HG03571 (cell line): ENCODE data around the gene RNASEH1.
"Not testable (repeated sequence)": the region's sequence is repeated elsewhere in the genome, so short reads cannot be mapped to it uniquely, and the experiment has no call there.

Experiments used
- ATAC-seq: cut with Tn5 transposase; IDR thresholded peaks from one replicate; pipeline ENCODE4 v1.9.1; 2021; ENCODE audit not compliant: unreplicated experiment

The RNASEH1 gene

DNA sequence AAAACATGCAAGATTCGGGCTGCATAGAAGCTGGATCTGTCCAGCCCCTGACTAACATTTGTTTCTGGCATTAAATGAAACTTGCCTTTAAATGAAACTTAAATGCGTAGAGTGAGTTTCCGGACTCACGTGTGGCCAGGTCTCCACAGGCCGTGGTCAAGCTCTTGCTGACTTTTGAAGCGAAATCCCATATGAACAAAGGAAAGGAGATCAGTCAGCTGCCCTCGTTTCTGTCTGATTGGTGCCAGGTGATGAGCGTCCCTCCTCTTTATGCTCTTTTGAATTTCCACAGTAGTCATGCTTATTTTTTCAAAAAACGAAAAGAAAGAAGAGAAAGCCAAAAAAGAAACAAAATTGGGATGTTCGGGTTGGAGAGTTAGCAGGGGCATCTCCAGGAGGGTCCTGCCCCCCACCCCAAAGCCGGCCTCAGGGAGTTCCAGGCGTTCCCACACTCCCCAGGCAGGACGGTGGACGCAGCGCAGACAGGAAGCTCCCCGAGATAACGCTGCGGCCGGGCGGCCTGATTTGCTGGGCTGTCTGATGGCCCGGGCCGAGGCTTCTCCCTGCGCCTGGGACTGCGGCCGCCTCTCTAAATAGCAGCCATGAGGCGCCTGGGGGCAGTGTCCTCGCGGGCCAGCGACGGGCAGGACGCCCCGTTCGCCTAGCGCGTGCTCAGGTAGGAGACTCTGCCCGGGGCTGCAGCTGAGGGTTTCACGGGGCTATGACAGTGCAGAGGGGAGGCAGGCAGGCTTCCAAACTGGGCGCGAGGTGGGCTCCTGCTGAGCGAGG lies 36.6 kb upstream of the RNASEH1 start, which contains the start of gene COLEC11:
Gene COLEC11, plus strand, starts transcription at position 620 of the 789 bp plus-strand sequence. CDS start 9,229 bp downstream, outside the sequence.
- no peak for ATAC-seq

DNA sequence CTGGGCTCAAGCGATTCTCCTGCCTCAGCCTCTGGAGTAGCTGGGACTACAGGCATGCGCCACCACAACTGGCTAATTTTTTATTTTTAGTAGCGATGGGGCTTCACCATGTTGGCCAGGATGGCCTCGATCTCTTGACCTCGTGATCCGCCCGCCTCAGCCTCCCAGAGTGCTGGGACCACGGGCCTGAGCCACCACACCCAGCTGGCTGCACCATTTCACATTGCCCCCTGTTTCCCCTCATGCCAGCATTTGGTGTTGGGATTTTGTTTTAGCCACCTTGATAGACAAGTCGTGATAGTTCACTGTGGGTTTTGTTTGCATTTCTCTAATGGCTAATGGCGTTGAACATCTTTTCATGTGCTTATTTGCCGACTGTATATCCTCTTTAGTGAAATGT lies 31.0 kb upstream of the RNASEH1 start:
- no peak for ATAC-seq

GRCh38 chr2:3588084-3588483 lies 30.0 kb upstream of the RNASEH1 start:
- ATAC-seq, result no peak

DNA sequence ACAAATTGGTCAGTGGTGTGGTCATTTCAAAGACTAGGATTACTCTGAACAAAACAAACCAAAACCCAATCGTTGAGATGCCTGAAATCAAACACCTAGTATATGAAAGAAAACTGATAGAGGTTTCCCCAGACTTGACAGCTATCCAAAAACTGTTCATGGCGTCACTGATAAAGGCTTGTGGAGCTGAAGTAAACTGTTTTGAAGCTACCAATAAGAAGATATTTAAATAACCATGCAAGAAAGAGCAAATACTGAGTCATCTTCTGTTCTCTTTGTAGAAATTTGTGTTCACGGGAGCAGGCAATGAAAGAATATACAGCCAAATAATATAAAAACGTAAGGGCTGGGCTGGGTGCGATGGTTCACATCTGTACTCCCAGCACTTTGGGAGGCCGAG lies 29.3 kb upstream of the RNASEH1 start:
- ATAC-seq, result no peak

DNA sequence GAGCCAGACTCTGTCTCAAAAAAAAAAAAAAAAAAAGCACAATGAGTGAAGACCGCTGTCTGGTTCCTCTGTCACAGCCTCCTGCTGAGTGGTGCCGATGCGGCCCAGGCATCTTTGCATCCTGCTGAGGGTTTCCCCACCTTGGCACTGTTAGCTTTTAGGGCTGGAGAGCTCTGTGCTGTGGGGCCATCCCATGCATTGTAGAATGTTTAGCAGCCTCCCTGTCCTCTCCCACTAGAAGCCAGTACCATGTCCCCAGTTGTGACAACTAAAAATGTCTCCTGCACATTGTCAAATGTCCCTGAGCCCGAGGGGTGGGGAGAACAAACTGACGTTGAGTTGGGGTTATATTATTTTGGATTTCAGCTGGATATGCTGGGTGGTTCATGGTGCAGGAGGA lies 28.9 kb upstream of the RNASEH1 start:
- no peak for ATAC-seq

DNA sequence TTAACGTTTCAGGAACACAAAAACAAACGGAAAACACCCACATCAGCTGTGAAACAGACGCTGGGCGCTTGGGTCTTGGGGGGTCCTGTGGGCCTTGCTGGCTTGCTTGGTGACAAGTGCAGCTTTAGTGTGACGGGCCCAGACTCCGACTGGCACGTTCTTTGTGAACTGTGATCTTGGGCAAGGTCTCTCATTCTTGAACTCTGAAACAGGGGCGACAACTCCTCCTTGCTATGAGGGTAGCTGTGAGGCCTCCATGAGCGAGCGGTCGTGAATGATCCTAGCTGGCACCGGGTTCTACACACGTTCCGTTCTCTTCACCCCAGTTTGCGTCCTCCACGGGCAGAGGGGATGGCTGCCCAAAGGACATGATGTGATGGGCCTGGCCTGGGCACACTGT lies 28.1 kb upstream of the RNASEH1 start:
- no peak for ATAC-seq

DNA sequence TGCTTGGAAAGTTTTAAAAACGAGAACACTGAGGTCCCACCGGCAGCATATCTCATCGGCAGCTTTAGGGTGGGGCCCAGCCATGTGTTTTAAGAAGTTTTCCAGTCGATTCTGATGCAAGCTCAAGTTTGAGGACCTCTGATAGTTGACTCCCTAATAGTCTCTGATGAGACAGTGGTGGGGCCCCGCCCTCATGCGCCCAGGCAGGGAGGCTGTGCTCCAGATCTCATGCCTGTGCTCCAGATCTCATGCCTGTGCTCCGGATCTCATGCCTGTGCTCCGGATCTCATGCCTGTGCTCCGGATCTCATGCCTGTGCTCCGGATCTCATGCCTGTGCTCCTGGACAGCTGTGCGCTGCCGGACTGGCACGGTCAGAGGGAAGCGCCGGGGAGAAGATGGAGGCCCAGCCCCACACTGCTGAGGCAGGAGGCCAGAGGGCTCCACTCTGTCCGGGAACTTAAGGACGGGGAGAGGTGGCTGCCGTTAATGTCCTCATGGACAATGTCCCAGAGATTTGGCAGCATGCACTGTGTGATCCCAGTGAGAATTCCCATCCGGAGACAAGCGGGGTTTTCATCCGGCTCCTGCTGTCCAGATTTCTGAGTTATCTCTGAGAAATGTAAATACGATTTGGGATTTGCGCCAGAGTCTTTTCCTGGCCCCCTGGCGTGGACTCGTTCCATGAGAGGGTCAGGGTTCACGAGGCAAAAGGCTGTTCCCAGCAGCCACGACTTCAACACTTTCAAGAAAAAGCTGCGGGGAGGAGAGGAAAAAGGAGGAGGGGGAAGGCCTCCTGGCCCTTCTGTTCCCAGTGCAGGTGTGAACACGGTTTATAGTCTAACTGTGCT lies 27.4 kb upstream of the RNASEH1 start:
- no peak for ATAC-seq

GRCh38 chr2:3584608-3585260 lies 26.6 kb upstream of the RNASEH1 start:
- no peak for ATAC-seq

- ATAC-seq, result no peak
Measured at GRCh38 chr2:3584076-3584475, 25.9 kb upstream of the RNASEH1 start.

DNA sequence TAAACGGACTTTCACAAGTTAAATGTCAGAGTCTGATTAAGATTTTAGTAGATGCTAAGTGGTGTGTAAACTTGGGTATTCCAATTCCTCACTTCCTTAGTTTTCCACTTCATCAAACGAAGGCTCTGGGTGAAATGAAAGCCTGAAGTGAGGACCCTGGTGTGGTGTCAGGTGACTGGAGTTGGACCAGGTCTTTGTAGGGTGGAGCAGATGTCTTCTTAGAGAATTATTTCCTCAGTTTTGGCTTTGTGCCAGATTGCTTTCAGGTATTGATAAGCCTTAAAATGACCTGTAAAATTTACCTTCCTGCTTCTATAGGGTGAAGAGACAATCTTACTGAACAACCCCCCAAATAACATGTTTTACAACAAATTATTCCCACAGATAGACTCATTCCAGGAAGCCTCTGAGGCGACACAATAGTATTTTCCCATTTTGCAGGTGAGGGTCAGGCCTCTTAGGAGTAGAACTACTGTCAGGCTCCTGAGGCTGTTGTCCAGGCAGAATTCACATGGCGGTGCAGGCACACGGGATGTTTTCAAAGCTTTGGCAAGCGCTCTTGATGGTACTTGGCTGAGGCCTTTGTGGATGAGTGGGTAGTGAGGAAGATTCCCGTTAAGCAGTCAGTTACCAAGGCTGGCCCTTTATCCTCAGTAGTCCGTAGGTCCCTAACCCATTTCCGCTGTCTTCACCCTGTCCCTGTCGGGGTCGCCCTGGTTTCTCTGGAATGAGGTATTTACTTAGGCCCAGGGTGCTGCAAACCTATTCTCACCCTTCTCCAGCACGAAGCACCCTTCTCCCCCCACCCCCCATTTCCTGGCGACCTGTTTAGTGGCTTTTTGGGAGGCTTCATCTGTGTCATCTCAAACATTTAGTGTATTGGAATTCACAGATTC lies 23.5 kb upstream of the RNASEH1 start:
- ATAC-seq, result no peak

DNA sequence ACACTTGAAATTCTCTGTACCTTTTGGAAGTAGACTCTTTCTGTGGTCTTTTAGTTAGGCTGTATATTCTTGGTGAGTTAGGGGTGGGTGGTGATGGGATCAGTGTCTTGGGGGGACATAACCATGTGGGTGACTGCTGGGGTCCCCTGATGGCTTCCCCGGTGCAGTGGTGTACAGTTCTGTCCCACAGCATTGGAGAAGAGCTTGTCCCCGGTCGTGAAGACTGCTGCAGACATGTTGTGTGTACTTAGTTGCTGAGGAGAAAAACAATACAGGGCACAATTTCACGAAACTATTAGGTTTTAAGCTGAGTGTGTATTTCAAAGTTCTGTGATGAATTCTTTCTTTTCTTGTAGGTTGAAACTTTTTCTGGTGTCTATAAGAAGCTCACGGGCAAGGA lies 22.3 kb upstream of the RNASEH1 start:
- no peak for ATAC-seq

GRCh38 chr2:3578987-3579386 lies 20.9 kb upstream of the RNASEH1 start:
- no peak for ATAC-seq

GRCh38 chr2:3576263-3576630 lies 18.1 kb upstream of the RNASEH1 start:
- ATAC-seq, result not testable (repeated sequence)

DNA sequence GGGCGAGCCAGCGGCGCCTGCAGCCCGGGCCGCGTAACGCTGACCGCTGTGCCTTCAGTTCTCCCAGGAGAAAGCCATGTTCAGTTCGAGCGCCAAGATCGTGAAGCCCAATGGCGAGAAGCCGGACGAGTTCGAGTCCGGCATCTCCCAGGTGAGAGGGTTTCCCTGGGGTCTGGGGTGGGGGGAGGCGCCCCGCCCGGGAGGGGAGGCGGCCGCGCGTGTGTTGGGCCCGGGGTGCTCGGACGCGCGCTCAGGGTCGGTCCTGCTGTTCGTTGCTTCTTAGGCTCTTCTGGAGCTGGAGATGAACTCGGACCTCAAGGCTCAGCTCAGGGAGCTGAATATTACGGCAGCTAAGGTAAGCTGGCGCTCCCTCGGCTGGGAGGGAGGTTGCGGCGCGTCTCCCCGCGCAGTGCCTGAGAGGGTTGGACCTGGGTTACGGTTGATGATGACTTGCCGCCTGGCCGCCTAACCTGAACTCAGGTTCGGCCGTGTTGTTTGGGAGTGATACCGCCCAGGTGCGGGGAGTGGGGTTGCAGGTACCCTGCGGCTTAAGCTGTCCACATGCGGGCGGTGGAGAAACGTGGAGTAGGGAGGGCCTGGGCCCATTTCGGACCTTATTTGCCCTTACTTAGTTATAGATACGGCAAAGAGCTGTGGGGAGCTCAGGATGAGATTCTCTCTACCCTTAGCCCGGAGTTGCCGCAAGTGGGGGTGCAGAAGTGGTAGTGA lies 17.6 kb upstream of the RNASEH1 start:
- peak; percentile 26 for ATAC-seq

- ATAC-seq, result no peak
Measured at GRCh38 chr2:3574155-3574554, 16.0 kb upstream of the RNASEH1 start.

- ATAC-seq, result no peak
Measured at GRCh38 chr2:3572620-3573019, 14.5 kb upstream of the RNASEH1 start.

GRCh38 chr2:3571284-3571683 lies 13.2 kb upstream of the RNASEH1 start:
- no peak for ATAC-seq

- not testable (repeated sequence) for ATAC-seq
Measured at GRCh38 chr2:3569656-3570055, 11.5 kb upstream of the RNASEH1 start.

DNA sequence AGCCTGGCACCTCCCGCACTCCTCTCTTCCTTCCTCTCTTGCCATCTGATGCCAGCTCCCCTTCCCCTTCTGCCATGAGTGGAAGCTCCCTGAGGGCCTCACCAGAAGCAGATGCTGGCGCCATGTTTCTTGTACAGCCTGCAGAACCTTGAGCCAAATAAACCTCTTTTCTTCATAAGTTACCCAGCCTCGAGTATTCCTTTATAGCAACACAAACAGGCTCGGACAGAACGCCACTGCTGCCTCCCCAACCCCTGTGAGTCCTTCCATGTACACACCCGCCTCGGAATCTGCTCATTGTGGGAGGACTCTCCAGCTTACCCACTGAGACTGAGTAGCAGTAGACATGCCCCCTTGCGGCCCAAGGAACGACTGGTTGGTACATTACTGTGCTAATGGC lies 8.7 kb upstream of the RNASEH1 start:
- ATAC-seq, result no peak

DNA sequence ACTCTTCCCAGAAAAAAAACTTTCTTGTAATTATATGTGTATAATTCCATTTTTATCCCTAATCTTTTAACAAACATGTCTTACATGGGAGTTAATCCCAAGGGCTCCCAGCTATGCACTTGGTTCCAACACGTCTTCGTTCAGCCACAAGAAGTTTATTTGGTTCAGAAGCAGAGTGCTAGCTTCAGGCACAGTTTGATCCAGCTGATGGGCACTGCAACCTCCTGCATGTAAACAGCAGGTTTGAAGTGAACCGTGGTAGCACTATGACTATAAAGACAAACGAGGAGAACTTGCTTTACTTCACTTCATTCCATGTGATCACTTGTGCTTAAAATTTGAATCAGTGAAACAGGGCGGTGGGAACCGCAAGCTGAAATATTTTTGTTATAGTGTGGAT lies 7.0 kb upstream of the RNASEH1 start:
- no peak for ATAC-seq
